PC-3 (cell line): ENCODE measurements around the gene RFLNA.

Experiments
- EZH2 ChIP-seq: fragments of 300-600 bp; sonication (generic); IDR thresholded peaks from one replicate; pipeline ENCODE4 v1.6.1; 2017; ENCODE audit warnings: antibody characterized with exemption, mild to moderate bottlenecking, low read length; ENCODE audit not compliant: unreplicated experiment
- EZH2phosphoT487 ChIP-seq: fragments of 300-600 bp; sonication (generic); IDR thresholded peaks from 2 replicates; pipeline ENCODE4 v1.6.1; 2018; ENCODE audit warnings: mild to moderate bottlenecking, antibody characterized with exemption, low read length, borderline replicate concordance
- TF ChIP-seq, protein P1 (sequence below): fragments of 300-600 bp; sonication (generic); conservative IDR thresholded peaks from 2 replicates; pipeline ENCODE4 v1.5.1; 2017; ENCODE audit warnings: antibody characterized with exemption, low read depth, mild to moderate bottlenecking, low read length

DNA sequence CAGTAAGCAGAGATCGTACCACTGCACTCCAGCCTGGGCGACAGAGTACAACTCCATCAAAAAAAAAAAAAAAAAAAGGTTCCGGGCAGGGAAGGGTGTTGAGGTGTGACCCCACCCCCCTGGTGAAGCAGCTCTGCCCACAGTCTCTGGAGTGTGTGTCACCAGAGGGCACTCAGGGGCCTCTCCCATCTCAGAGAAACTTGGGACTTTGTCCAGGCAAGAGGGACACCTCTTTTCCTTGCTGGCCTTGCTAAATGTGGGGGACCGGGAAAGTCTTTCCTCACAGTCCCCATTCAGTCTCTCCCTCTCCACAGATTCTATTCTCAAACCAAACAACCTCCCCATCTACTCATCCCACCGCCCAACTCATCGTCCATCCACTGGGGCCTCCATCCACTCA lies 43.6 kb downstream of the RFLNA start:
- TF ChIP-seq, protein P1, sequence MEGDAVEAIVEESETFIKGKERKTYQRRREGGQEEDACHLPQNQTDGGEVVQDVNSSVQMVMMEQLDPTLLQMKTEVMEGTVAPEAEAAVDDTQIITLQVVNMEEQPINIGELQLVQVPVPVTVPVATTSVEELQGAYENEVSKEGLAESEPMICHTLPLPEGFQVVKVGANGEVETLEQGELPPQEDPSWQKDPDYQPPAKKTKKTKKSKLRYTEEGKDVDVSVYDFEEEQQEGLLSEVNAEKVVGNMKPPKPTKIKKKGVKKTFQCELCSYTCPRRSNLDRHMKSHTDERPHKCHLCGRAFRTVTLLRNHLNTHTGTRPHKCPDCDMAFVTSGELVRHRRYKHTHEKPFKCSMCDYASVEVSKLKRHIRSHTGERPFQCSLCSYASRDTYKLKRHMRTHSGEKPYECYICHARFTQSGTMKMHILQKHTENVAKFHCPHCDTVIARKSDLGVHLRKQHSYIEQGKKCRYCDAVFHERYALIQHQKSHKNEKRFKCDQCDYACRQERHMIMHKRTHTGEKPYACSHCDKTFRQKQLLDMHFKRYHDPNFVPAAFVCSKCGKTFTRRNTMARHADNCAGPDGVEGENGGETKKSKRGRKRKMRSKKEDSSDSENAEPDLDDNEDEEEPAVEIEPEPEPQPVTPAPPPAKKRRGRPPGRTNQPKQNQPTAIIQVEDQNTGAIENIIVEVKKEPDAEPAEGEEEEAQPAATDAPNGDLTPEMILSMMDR = no peak
- TF ChIP-seq EZH2phosphoT487 = no peak
- no peak for TF ChIP-seq EZH2
